ENCODE measurements around the gene FYN.

Gene FYN

DNA sequence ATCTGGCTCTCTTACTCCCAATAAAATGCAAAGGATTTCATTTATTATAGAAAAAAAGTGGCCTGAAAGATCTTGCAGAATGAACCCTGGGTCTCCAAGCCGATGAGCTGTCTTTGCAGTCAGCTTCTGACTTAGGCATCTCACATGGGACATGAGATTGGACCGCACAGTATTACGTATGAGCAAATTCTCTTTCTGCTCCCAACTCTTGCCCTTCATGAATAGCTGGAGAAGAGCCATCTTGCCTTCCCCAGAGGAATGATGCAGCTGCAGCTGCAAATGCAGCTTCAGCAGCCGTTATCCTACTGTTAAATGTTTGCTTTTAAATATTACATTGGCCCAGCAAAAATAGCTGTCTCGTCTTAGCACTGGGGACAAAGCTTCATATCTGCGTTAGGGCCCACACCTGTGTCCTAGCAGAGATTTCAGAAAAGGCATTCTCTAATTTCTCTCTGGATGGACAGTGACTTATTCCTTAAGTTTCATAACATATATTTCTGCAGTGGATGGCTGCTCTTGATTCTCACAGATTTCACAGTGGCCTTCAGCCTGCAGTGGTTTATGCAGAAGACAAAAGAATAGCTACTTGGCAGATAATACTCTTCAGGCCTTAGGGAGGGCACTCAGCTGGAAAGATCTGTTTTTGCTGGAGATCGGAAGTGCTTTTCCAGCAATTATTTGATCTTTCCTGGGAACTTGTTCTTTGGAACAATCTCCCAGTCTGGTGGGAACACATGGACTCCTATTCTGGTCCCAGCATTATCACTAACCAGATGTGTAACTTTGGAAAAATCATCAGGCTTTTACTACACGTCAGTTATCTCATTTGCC, 129.2 kb downstream of the FYN start:
- DNase-seq = no peak

DNA sequence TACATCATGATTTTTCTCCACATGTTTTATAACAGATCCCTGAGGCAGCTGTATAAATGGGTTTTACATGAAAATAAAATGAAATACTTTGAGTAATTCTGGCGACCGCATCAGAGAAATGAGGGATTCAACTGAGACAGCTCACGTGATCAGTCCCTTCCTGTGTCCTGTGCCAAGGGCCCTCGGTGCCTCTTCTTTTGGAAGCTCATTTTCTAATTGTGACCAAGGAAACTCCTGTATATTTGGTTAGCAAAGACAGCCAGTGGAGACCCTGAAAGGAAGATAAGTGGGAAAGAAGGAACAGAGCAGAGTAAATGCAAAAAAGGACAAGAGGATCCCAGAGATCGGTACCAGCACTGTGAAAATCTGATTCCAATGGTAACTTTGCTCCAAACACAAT, 129.9 kb downstream of the FYN start:
- DNase-seq = no peak

DNA sequence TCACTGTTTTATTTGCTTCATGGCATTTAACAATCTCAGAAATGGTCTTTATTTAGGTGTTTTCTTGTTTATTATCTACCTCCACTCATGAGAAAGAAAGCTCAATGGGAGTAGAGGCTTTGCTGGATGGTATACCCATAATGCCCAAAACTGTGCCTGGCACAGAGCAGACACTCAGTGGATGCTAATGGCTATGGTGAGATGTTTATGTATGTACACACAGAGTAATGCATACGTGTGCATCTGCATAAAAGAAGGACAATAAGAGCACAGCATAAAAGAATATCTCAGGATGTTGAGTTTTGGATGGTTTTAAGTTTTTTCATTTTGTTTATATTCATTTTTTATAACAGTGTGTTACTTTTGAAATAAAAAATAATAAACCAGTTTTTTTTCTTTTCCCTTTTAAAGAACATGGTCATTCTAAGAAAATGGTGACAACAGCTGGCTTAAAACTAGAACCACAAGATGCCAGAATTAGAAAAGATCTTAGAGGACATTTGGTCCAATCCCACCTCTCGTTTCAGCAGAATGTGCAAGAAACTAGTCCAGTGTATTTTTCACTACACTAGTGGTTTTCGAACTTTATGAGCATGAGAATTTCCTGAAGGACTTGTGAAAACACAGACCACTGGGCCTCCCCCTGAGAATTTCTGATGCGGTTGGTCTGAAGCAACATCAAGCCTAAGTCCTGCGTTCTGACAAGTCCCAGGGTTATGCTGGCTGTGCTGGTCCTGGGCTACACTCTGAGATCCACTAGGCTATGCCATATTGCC, 131.9 kb downstream of the FYN start:
- DNase-seq = no peak

DNA sequence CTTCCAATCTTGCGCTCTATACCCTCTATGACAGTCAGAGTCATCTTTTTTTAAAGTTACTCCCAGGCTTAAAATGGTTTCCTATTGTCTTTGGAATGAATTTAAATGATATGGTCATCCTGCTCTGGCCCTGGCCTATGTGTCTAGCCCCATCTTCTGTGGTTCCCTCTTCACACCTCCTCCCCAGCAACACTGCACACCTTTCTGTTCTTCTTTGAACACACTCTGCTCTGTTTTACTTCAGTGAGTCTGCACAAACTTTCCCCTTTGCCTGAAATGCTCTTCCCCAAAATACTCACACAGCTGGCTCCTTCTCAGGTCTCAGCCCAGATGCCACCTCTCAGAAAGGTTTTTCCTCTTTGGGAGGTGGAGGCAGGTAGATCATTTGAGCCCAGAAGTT, 132.7 kb downstream of the FYN start:
- DNase-seq = no peak

DNA sequence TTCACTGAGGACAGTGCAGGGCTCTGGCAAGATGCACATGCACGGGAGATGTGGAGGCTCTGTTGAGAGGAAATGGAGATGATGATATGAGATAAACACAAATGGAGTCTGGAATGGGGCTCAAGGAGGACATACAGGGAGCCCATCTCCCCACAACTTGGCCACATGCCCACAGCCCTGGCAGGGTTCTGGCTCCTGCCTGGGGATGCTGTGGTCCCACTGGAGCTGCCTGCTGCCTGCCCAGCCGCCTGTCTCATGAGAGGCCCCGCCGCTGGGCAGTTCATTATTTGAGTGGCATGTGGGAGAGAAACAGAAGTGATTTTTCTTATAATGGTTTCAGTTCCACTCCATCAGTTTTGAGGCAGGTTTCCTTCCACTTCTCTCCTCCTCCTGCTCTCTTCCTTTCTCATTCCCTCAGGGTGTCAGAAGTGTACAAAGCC, 134.0 kb downstream of the FYN start:
- DNase-seq = no peak

DNA sequence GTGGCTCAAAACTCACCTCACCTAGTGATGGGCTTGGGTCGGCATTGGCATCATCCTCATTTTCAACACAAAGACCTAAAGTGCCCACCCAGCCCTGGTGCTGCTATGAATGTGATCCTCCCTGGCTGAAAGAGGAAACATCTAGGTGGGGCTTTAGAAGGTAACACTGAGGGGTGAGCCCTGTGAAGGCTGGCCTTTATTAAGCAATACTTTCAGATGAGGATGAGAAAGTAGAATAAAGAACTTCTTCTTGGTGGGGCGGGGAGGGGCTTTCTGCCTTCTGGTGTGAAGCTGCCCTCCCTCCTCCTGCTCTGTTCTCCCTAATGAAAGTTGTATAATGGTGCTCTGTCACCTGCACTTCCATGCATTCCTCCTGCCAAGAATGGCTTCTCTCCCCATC, 134.6 kb downstream of the FYN start:
- no peak for DNase-seq

DNA sequence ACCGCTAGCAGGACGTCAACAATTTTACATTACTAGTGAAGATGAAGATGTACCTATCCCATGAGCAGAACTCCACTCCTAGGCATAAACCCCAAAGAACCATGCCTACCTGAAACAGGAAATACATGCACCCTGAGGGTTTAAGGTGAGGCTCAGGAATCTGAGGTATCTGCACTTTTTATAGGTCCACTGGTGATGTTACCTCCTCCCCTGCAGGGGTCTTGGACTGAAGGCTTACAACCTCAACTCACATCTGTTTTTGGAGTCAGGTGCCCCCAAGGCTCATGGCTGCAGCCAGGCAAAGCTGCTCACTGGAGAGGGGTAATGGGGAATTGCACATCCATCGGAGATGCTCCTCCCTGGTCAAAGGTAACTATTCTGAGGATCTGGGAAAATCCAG, 135.1 kb downstream of the FYN start:
- DNase-seq = no peak

DNA sequence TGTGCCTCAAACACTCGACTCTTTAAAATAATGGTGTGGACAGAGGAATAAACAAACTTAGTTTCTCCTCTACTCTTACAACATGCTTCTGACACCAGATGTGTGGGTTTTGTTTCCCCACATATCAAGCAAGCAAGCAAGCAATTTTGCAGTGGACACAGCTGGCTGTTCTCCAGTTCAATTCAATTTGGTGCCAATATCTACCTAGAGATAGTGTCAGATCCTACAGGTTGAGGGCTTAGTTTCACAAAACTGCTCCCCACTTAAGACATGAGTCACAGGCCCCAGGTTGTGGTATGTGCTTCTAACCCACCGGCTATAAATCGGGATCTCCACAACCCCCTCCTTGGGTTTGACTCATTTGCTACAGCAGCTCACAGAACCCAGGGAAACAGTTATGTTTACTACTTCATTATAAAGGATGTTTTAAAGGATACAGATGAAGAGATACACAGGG, 136.2 kb downstream of the FYN start:
- DNase-seq = no peak

DNA sequence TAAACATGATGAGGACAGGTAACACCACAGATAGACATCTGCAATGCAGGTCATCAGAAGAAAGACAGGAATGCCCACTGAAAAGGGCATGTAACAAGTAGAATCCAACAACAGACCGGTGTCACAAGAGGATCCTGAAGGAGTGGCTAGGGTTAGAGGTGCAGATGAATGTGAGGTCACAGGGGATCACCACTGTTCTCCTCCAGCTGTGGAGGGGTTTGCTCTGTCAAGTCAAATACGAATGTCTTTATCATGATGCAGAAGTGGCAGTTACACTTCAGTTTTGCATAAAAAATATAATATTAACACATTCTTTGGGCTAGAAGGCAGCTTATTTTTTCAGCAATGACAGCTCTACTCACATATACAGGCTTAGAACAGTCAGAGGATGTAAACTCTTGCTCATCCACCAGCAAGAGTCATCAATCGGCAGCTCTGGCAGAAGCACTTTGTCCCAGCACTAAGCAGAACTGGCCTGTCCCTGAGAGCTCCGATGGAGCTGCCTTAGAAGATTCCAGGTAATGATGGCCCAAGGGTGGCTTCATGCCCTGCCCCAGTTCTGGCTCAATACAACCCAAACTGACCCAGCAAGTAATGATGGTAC, 137.1 kb downstream of the FYN start:
- DNase-seq = no peak

DNA sequence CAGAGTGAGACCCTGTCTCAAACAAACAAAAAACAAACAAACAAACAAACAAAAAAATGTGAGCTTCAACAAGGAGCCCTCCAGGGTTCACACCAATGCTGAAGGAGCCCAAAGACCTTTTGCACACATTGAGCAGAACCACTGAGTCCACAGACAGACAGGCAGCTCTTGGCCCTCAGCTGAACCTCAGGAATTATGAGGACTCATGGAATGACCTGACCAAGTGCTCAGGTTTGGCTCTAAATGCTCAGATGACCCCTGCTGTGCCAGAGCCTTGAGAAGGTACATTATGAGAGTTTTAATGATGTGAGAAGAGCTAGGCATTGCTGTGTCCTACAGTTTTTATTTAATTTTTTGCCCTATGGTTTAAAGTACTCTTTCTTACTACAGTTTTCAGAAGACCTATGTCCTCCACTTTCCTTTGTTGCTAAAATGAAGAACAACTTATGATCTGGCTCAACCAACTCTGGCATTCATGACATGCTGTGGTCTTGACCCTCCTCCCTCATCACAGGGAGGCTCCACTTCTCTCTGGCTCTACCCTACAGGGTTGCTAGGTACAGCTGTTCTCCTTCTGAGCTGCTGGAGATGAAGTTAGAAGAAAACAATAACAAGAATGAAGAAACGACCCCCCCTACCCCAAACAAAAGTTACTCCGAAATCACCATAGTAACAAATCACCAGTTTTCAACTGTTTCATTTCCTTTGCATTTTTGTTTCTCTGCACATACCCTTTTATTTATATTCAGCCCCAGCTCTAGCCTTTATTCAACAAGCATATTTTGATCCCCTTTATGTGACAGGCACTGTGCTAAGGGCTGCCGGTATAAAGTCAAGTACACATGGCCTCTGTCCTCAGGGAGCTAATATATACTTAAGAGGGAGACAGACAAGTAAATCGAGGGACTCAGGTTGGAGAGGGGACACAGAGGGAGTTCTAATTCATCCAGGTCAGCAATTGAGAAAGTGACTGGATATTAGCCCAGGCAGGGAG, 138.9 kb downstream of the FYN start:
- DNase-seq = no peak

DNA sequence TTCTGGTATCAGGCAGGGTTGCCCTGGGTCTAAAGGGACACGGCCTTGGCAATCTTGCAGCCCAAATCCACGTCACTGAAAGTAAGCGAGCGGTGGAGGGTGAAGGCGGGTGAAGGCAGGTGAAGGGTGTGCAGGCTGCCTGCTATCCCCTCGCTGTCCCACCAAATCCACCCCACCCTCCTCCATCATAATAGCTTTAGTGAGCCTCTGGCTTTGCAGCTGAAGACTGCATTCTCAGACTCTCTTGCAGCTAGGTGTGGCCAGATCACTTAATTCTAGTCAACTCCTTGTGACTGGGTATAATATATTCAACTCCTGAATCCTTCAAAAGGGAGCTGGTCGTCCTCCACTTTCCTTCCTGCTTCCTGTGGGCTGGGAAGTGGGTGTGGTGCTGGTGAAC, 140.9 kb downstream of the FYN start:
- no peak for DNase-seq

DNA sequence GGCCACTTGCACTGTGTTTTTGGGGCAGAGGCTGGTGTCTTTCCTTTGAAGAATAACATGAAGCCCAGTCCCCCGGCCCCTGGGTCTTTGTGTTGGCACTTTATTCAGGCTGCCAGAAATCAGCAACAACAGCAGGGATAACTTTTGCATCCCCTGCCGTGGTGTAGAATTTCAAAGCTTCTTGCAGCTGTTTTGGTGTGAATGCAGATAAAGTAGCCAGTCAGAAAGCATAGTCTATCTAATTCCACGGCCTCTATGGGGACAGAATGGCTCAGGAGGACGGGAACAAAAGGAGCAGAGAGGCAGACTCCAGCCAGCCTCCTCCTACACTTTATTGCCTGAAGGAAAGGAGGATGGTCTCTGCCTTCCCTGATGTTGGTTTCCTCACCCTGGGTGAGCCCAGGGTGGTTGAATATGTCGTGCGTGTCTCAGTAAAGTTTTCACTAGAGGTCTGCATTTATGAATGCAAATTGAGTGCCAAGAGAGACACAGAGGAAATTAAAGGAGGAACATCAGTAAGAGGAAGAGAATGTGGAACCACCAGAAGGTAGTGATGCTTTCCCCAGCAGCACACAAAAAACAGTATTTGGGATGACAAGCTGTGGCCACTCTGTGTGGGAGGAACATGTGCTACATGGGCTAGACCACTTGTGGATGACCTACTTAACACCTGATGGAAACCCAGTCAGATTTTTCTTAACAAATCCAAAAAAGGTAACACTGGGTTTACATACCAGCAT, 141.6 kb downstream of the FYN start:
- DNase-seq = no peak

DNA sequence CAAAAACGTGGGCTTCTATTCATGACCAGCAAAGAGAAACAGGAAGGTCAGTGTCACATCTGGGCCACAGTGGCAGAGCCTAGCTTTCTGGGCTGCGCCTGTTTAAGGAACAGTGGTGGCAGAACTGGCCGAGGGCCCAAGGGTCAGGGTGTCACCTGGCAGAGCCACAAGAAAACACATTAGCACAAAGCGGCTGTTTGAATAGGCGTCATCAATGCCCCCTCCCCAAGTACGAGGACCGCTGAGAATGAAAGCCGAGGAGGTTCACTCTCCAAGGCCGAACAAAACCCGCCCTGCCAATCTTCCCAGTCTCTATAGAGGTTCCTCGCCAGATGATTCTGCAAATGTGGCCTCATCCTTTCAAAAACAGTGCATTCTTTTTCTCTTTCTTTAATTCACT, 142.4 kb downstream of the FYN start:
- DNase-seq = no peak

DNA sequence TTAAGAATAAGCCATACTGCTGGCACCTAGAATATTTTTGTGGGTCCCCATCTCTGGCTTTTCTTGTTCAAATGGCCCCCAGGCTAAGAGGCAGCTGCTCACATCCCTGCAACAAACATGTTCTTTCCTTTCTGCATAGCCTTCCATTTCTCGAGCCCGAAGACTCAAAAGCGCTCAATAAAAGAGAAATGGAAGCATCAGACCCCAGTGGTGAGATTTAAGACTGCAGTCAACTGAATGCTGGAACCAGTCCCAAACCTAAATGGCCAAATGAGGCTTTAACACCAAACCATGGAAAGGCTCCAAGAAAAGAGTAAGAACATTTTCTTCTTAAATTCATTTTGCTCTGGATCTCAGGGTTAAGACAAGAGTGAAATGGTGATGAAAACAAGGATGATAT, 145.4 kb downstream of the FYN start:
- DNase-seq = no peak

DNA sequence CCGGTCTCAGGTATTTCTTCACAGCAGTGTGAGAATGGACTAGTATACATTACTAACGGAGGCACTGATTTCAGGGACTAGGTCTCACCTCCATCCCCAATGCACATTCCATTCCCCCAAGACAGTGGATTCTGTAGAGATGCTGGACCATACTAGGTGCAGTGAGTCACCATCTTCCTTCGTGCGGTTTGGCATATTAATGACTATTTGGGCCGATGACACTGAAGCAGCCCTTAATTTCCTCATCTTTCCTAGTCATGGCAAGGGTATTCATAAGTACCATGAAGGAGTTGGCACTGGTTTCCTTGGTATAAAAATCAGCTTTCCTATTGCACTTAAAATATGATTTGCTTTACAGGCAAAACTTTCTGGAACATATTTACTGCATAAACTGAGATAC, 146.2 kb downstream of the FYN start:
- DNase-seq = no peak

DNA sequence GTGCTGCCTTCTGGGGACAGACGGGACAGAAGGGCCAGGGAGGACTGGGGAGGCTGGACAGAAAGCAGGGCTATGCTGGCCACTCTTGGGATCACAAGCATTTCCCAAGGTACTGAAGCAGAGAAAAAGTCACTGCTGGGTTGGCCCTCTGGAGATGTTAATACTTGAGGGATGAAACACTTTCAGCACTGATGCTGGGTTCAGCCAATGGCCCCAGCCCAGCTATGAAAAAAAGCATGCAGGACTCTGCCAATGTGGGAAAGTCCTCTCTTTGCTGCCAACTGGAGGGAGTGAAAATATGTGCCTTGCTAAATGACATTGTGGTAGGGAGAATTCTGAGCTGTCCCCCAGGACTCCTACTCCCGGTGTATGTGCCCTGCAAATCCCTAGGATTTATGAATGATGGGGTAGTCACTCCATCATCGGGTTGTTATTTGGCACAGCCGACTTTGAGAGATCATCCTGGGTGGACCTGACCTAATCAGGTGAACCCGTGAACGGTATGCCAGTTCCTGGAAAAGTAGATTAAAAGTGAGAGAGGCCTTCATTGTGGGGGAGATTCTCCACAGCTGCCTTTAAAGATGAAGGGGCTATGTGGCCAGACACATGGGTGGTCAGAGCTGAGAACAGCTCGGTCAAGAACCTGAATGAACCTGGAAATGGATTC, 147.7 kb downstream of the FYN start:
- DNase-seq = no peak

DNA sequence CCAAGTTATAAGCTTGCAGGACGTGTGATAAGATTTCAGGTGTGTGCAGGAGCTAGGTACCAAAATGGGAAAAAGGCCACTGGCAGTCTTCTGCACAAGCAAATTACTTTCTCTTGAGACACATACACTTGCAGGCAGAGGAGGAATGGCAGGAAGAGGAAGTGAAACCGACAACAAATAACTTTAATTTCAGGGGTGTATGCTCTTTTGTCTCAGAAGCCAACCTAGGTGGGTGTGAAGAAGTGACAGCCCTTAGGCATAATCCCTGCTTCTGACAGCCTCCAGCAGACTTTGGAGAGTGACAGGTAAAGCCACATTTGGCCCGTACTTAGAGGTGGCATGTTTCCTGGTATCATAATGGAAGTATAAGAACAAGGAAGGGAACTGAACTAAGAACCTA, 148.7 kb downstream of the FYN start:
- no peak for DNase-seq

DNA sequence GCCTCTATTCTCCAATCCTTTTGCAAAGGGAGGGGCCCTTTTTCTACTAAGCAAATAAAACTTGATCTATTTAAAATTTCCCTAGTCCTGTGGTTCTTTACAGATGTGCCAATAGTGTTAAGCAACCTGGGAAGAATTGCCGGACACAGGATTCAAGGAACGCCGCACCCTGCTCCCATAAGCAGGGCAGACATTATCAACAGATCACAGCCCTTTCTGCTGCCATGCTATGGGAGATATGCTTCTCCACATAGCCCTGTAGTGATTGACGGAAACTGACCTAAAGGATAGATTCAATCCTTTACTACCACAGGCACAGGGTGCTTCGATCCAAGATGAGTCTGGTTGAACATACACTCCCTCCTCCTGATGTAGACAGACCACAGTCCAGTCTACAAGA, 149.2 kb downstream of the FYN start:
- no peak for DNase-seq

DNA sequence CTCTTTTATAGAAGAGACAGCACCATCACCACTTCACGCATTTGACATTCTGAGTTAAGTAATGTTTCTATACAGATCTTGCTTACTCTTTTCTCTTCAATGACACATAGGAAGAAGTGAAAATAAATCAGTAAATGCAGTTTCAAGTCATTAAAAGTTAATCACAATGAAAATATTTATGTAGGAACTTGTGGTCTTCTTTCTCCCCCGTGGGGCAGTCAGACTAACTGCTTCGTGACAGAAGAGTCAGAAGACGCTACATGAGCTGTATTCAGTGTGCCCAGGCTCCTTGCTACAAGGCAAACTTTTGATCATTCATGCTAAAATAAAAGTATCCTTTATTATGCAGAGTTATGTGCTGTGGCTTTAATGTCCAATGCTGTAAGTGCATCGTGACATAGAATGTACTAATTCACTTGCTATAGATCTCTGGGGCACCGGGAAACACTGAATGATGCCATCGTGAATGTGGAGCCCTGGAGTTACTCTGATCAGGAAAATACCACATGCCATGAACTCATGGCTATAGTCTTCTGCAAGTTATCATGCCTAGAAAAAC, 149.8 kb downstream of the FYN start:
- no peak for DNase-seq

DNA sequence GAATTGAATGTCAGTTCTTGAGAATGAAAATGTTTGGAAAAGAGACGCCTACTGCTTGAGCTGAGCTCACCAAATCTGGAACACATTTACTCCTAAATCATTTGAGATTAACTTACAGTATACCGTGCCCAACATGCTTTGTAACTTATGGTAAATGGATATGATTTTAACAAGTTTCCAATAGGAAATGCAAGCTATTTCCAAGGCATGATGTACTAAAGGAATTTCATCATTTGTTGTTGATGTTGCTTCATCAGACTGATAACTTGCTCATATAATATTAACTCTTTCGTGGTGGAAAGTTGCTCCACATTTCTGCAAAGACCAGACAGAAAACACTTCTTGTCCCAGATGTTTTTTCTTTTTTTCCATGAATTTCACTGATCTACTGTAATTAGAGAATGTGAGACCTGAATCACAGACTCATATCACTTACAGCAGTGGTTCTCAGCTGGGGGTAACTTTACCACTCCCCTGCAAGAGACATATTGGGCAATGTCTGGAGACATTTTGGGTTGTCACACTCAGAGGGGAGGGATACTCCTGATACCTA, 151.0 kb downstream of the FYN start:
- DNase-seq = no peak

DNA sequence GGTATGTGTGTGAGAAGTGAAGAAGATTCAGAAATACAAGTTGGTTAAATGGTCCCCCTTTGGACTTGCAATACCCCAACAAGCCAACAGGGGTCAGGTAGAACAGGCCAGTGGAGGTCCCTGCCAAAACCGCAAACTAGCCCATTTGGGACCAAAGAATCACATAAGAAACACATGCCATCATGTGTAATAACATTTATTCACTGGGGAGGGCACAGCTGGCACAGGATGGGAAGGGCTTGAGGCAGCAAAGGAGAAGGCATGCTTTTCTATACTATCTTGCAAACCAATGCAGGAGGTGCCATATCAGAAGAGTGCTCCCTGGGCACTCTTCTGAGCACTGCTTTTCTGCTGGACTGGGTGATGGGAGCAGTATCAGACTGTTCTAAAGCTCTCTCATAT, 151.5 kb downstream of the FYN start:
- DNase-seq = no peak

All from NCI-H1105 (cell line).